ENCODE results near the gene RANBP3L.

DNA sequence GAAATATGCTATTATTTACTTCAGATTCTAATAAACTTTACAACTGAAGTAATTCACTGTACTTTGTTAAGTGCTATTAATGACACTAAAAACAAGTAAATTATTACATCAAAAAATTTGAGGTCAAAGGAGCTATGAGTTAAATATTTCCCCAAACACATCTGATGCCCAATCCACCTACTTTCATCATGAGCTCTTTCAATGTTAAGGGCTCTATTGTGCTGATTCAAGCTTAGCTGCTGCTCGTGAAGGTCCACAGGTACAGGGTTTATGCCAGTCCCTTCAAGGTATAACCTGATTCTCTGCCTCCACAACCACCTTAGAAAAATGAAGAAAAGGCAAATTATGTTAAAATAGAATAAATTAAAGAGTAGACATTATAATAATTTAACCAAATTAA, 84.1 kb downstream of the RANBP3L start:
- TF ChIP-seq, protein P1, sequence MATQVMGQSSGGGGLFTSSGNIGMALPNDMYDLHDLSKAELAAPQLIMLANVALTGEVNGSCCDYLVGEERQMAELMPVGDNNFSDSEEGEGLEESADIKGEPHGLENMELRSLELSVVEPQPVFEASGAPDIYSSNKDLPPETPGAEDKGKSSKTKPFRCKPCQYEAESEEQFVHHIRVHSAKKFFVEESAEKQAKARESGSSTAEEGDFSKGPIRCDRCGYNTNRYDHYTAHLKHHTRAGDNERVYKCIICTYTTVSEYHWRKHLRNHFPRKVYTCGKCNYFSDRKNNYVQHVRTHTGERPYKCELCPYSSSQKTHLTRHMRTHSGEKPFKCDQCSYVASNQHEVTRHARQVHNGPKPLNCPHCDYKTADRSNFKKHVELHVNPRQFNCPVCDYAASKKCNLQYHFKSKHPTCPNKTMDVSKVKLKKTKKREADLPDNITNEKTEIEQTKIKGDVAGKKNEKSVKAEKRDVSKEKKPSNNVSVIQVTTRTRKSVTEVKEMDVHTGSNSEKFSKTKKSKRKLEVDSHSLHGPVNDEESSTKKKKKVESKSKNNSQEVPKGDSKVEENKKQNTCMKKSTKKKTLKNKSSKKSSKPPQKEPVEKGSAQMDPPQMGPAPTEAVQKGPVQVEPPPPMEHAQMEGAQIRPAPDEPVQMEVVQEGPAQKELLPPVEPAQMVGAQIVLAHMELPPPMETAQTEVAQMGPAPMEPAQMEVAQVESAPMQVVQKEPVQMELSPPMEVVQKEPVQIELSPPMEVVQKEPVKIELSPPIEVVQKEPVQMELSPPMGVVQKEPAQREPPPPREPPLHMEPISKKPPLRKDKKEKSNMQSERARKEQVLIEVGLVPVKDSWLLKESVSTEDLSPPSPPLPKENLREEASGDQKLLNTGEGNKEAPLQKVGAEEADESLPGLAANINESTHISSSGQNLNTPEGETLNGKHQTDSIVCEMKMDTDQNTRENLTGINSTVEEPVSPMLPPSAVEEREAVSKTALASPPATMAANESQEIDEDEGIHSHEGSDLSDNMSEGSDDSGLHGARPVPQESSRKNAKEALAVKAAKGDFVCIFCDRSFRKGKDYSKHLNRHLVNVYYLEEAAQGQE (IDR thresholded peaks at IDR 0.05) = no peak
- no peak for TF ChIP-seq YY1 (IDR thresholded peaks at IDR 0.05)
- no peak for TF ChIP-seq RAD21 (IDR thresholded peaks at IDR 0.05)

All from liver (tissue), 2 donors.